HG03558 (cell line): ENCODE measurements around the gene RUNX1.
"Not testable (repeated sequence)": the region's sequence is repeated elsewhere in the genome, so short reads cannot be mapped to it uniquely, and the experiment has no call there.

Experiments used
- ATAC-seq: cut with Tn5 transposase; IDR thresholded peaks from one replicate; pipeline ENCODE4 v1.9.1; 2021; ENCODE audit warnings: moderate number of reproducible peaks; ENCODE audit not compliant: unreplicated experiment; ENCODE audit errors: extremely low read depth

RUNX1 gene

DNA sequence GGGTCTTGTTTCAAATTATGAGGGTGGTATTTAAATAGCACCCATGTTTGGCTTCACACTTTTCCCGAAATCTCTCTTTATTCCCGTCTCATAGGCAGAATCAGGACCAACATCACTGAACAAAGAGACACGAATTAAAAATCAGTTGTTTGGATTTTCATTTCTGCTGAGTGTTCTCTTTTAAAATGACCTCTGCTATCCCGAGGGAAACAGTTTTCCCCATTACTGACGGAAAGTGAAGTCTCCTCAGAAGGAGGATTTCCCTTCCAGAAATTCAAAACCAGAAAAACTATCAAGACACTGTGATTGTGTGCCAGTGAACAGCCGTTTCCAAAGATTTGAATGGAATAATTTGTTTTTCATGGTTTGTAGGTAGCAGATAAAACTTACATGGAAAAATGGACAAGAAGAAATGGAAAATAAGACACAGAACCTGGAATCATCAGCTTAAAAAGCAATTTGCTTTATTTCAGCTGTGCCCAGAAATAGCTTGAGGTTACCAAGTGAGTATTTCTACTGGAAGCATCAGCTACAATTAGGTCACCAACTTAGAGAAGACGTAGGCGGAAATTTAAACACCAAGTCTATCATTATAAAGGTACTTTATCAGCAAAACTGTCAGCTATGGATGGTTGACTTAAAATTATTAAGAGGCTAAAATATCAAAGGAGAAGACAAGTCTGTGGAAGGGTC lies 68.5 kb downstream of the RUNX1 start:
- no peak for ATAC-seq

GRCh38 chr21:34979383-34979782 lies 69.7 kb downstream of the RUNX1 start:
- ATAC-seq: no peak

GRCh38 chr21:34977333-34977732 lies 71.8 kb downstream of the RUNX1 start:
- no peak for ATAC-seq

DNA sequence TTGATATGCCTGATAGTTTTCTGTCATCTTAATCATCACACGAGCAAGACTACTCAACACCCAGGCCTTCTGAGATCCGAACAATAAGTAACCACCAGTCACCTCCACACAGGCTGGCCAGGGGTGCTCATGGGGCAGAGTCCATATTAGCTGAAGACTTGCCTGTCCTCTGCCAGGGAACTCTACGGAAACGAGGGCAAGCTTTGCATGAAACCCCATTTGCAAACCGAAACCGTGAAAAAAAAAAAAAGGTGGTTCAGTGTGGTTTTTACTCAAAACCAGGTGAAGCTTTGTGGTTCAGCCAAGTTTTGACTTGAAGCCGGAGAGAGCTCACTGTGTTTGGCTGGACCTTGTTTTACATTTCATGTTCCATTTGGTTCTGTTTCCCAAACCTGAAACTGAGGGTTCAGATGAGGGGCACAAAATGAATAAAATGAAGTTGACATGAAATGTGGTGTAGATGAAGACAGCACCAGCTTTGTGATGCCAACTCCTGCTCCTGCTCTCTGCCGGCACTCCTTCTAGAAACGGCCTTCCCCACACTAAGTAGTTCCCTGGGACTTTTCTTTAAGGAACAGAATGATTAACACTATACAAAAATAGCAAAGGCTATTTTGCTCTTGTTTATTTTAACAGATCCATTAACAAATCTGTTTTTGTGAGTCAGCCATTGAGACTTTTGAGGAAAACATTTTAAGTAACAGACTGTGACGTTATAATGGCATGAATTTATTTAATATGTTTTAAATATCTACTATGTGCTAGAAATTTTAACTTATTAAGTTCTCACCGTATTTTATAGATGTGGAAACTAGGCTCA lies 74.7 kb downstream of the RUNX1 start:
- ATAC-seq: peak; percentile 71

DNA sequence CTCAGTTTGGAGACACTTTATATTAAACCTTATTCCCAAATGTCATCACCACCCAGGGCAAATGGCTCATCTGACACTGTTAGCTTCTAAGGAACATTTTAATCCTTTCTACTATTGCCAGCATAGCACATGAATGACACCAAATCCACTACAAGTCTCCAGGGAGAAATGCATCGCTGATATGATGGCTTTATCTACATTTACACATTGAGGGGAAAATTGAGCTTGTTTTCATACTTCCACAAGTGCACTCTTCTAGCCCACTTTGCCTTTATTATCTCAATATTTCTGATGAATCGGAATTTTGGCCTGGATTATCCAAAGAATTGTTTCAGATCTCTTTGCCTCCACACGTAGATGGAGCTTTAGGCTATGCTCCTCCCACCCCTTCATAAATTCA lies 75.4 kb downstream of the RUNX1 start:
- no peak for ATAC-seq

- no peak for ATAC-seq
Measured at GRCh38 chr21:34971656-34972055, 77.4 kb downstream of the RUNX1 start.

GRCh38 chr21:34970566-34970965 lies 78.5 kb downstream of the RUNX1 start:
- no peak for ATAC-seq

GRCh38 chr21:34970167-34970500 lies 79.0 kb downstream of the RUNX1 start:
- ATAC-seq: no peak

GRCh38 chr21:34969423-34970166 lies 79.5 kb downstream of the RUNX1 start:
- no peak for ATAC-seq

DNA sequence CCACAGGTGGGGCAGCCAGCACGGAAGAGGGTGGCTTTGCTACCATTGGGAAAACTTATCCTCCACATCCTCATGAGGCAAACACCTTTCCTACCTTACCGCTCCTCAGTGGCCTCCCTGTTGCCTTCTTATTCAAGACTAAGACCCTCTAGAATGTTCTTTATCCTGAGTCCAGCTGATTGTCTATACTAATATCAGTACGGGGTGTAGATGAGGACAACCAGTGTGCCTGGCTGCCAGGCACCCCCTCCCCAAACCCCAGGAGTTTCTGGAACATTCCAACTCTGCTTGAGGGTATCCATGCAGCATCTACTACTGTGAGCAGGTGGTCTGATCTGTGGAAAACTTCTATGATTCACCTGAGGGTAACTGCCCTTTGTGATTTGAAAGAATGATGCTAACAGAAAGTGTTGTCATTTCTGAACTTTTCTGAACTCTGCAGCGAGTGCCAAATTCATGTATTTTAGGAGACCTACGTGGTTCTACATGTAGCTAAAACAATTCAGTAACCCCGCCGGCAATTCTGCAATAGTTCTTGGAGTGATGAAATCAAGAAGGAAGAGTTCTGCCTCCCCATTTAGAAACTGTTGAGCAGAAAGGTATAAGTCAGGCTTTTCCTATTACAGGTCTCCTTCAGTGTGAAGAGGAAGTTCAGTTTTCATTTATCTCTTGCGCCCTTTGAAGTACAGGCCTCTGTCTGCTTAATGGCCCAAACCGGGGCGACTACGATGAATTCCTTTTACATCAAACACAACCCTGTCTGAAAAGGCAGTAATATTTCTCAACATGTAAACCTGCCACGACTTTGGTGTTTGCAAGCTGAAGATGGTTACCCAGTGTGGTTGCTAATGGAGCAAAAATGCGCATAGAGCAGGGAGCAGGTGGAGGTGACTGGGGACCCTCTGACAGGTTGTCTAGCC lies 80.4 kb downstream of the RUNX1 start:
- no peak for ATAC-seq

- no peak for ATAC-seq
Measured at GRCh38 chr21:34967509-34968289, 81.4 kb downstream of the RUNX1 start.

GRCh38 chr21:34966881-34967280 lies 82.2 kb downstream of the RUNX1 start:
- ATAC-seq: not testable (repeated sequence)

DNA sequence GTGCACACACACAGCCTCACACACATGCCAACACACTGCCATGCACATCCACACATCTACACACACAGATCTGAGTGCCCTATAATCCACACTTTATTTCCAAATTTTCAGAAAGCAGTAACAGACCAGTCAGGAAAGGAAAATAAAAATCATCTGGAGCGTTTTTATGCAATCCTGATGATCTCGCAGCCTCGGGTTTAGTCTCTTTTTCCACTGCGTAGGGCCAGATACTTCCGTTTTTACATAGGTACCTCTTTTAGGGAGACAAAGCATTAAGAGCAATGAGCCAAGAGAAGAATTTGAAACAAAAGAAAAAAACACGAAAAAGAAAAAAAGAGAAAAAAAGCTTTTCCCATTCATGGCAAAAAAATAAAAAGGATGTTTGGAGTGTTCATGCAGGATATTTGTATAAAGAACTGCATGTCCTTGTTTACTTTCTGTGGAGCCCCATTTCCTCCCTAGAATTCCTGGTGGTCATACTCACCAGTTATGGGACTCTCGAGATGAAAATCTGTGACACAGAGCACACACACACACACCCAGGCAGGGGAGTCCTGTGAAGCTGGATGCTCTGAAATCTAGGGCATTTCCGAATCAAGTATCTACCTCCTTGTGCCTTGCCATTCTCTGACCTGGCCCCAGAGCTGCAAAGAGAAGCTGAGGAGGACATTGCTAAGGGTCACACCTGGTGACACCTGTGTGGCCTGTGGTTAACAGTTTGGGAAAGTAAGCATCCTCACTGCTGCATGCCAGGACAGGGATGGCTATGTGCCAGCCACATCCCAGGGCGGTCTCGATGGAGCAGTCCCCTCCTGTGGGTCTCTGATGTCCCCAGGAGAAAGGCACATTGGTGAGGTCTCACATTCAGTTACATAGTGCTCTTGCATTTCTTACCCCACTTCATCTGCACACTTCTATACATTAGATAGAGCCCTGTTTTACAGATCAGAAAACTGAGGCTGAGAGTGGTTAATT lies 83.6 kb downstream of the RUNX1 start:
- ATAC-seq: no peak

DNA sequence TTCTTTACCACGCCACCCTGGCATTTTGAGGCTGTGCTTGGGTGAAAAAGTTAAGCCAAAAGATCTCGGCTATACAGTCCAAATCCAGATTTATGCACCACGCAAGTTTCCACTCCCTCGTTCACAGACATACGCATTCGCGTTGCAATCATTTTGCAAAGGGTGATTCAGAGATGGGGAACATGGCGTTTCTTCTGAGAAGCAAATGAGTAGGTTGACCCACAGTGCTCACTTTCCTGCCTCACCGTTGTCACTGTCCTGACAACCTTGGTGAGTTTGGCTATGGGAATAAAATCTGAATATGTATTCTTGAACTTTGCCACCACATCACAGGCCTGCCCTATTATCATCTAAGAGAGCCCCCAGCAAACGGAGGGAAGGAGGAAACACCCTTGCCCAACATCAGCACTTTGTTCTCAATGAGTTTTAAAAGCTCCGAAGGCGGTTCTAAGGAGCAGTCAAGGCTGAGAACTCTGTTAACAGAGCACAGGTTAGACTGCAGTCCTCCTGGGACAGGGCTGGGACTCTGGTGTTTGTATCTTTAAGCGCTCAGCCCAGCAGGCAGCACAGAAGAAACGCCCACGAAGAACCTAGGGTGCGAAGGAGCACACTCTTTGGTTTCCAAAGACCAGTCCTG lies 86.4 kb downstream of the RUNX1 start:
- no peak for ATAC-seq

DNA sequence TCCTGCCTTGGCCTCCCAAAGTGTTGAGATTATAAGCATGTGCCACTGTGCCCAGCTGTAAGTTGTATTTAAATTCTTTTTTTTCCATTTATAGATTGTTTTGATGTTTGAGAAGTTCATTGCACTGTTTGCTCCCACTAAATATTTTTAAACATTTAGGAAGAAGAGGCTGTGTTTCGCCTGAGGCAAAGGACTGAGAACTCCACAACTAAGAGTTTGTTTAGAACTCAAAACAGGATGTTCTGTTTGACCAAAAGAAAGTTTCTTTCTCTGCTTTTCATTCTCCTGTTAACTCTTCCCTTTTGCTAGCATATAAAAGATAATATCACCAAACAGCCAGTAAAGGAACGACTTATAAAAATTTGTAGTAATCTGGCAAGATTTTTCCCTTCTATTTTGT lies 87.0 kb downstream of the RUNX1 start:
- ATAC-seq: no peak

GRCh38 chr21:34960687-34961086 lies 88.4 kb downstream of the RUNX1 start:
- ATAC-seq: no peak

DNA sequence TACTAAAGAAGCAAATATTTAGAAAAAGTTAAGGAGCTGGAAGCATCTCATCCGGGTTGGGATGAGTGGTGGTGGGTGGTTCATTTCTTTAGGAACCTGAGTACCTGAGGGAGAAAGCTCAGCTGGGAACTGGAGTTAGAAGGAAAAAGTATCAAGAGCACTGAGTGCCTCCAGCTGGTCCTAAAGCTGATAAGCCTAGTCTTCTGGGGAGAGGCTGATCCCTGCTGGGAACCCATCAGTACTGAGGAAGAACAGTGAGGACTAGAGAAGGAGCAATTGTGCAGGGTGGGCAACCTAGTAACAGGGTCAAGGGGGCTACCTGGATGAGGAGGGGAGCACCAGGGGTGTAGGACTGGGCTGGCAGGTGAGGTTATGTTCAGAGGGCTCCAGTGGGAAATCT lies 89.5 kb downstream of the RUNX1 start:
- no peak for ATAC-seq

GRCh38 chr21:34958040-34958439 lies 91.1 kb downstream of the RUNX1 start:
- no peak for ATAC-seq
